WTC11 (cell line): ENCODE data around the gene MAP3K7. TPM values are rescaled to one million over a fixed set of nuclear protein-coding genes. Genes with fewer than 3 reads are reported as not detected.

Experiments
- ATAC-seq: fragments of 200-7000 bp; cut with Tn5 transposase; 2 replicates; pipeline ENCODE4 v1.10.0; 2021; ENCODE audit warnings: mild to moderate bottlenecking, moderate library complexity
- CTCF ChIA-PET: fragments of 300-600 bp; sonication (Branson Sonifier 250); formaldehyde crosslinking; loops from one replicate; lab custom pipeline; 2021; ENCODE audit warnings: antibody characterized with exemption; lab: Charles Lee
- POLR2A ChIA-PET: fragments of 350-600 bp; sonication (Branson Sonifier 250); formaldehyde crosslinking; loops from one replicate; lab custom pipeline; 2021; ENCODE audit warnings: antibody characterized with exemption; lab: Charles Lee
- DNase-seq: peaks from one replicate; pipeline ENCODE4 v3.0.0; 2021; ENCODE audit warnings: low spot score
- H3K27ac Mint-ChIP-seq: 2 replicates; pipeline ENCODE4 v1.8.0; 2021; ENCODE audit warnings: mixed read lengths
- H3K27me3 Mint-ChIP-seq: 2 replicates; pipeline ENCODE4 v1.8.0; 2021; ENCODE audit warnings: low read depth, mild to moderate bottlenecking, moderate library complexity, mixed read lengths
- H3K36me3 Mint-ChIP-seq: 2 replicates; pipeline ENCODE4 v1.8.0; 2021; ENCODE audit warnings: mixed read lengths
- H3K4me1 Mint-ChIP-seq: 2 replicates; pipeline ENCODE4 v1.8.0; 2022; ENCODE audit warnings: mixed read lengths
- H3K4me3 Mint-ChIP-seq: 2 replicates; pipeline ENCODE4 v1.8.0; 2021; ENCODE audit warnings: mild to moderate bottlenecking, moderate library complexity, mixed read lengths
- H3K9me3 Mint-ChIP-seq: 2 replicates; pipeline ENCODE4 v1.8.0; 2021; ENCODE audit warnings: mixed read lengths
- ATF3 ChIP-seq: sonication (generic); formaldehyde crosslinking; conservative IDR thresholded peaks from 2 replicates; pipeline ENCODE4 v1.8.1; 2022; ENCODE audit warnings: mild to moderate bottlenecking, missing genetic modification reagents
- ATF6 ChIP-seq: sonication (generic); formaldehyde crosslinking; IDR thresholded peaks from 2 replicates; pipeline ENCODE4 v1.8.1; 2023; ENCODE audit warnings: mild to moderate bottlenecking, missing genetic modification reagents
- CREM ChIP-seq: sonication (generic); formaldehyde crosslinking; IDR thresholded peaks from 2 replicates; pipeline ENCODE4 v1.8.1; 2022; ENCODE audit warnings: mild to moderate bottlenecking, missing genetic modification reagents, moderate library complexity
- KAT7 ChIP-seq: sonication (generic); formaldehyde crosslinking; IDR thresholded peaks from 2 replicates; pipeline ENCODE4 v1.8.1; 2023; ENCODE audit warnings: missing genetic modification reagents, mild to moderate bottlenecking, borderline replicate concordance
- NFE2L1 ChIP-seq: sonication (generic); formaldehyde crosslinking; IDR thresholded peaks from 2 replicates; pipeline ENCODE4 v1.8.1; 2023; ENCODE audit warnings: missing genetic modification reagents
- NFYB ChIP-seq: sonication (generic); formaldehyde crosslinking; conservative IDR thresholded peaks from 2 replicates; pipeline ENCODE4 v1.8.0; 2022; ENCODE audit warnings: low read depth, missing genetic modification reagents
- OVOL2 ChIP-seq: fragments of 250-450 bp; sonication (Bioruptor Pico); IDR thresholded peaks from 2 replicates; pipeline ENCODE4 v1.9.0; 2021; ENCODE audit warnings: mild to moderate bottlenecking, borderline replicate concordance
- RELA ChIP-seq: sonication (generic); formaldehyde crosslinking; IDR thresholded peaks from 2 replicates; pipeline ENCODE4 v1.8.1; 2022; ENCODE audit warnings: missing genetic modification reagents, mild to moderate bottlenecking, borderline replicate concordance
- RORB ChIP-seq: fragments of 250-450 bp; sonication (Bioruptor Pico); IDR thresholded peaks from 2 replicates; pipeline ENCODE4 v1.9.0; 2021; ENCODE audit warnings: mild to moderate bottlenecking
- SMAD3 ChIP-seq: sonication (generic); formaldehyde crosslinking; IDR thresholded peaks from 2 replicates; pipeline ENCODE4 v1.8.0; 2022; ENCODE audit warnings: missing genetic modification reagents, mild to moderate bottlenecking, borderline replicate concordance
- SMAD4 ChIP-seq: sonication (generic); formaldehyde crosslinking; IDR thresholded peaks from 2 replicates; pipeline ENCODE4 v1.8.0; 2022; ENCODE audit warnings: mild to moderate bottlenecking, missing genetic modification reagents
- SOX15 ChIP-seq: fragments of 250-450 bp; sonication (Bioruptor Pico); IDR thresholded peaks from 2 replicates; pipeline ENCODE4 v1.9.0; 2021; ENCODE audit warnings: mild to moderate bottlenecking
- SP1 ChIP-seq: sonication (generic); formaldehyde crosslinking; conservative IDR thresholded peaks from 2 replicates; pipeline ENCODE4 v1.8.1; 2022; ENCODE audit warnings: missing genetic modification reagents
- ZBTB21 ChIP-seq: sonication (generic); formaldehyde crosslinking; IDR thresholded peaks from 2 replicates; pipeline ENCODE4 v1.8.1; 2023; ENCODE audit warnings: mild to moderate bottlenecking, missing genetic modification reagents, borderline replicate concordance
- ZNF138 ChIP-seq: sonication (generic); formaldehyde crosslinking; conservative IDR thresholded peaks from 2 replicates; pipeline ENCODE4 v1.8.1; 2022; ENCODE audit warnings: mild to moderate bottlenecking, moderate library complexity, missing genetic modification reagents
- ZNF317 ChIP-seq: sonication (generic); formaldehyde crosslinking; IDR thresholded peaks from 2 replicates; pipeline ENCODE4 v1.8.1; 2023; ENCODE audit warnings: low read depth, mild to moderate bottlenecking, moderate library complexity, missing genetic modification reagents, borderline replicate concordance
- ZNF425 ChIP-seq: fragments of 250-450 bp; sonication (Bioruptor Pico); conservative IDR thresholded peaks from 2 replicates; pipeline ENCODE4 v1.9.0; 2021; ENCODE audit warnings: mild to moderate bottlenecking
- total RNA-seq: library from RNA; stranded (reverse); gene quantifications from 3 replicates; pipeline ENCODE4 v1.2.3, GENCODE V29; 2021
- TF ChIP-seq, protein P1 (sequence below): sonication (generic); formaldehyde crosslinking; IDR thresholded peaks from 2 replicates; pipeline ENCODE4 v1.8.0; 2022; ENCODE audit warnings: mild to moderate bottlenecking, missing genetic modification reagents
- TF ChIP-seq, protein P2 (sequence below): fragments of 250-450 bp; sonication (Bioruptor Pico); IDR thresholded peaks from 2 replicates; pipeline ENCODE4 v1.9.0; 2021; ENCODE audit warnings: mild to moderate bottlenecking
- TF ChIP-seq, protein P3 (sequence below): sonication (generic); formaldehyde crosslinking; IDR thresholded peaks from 2 replicates; pipeline ENCODE4 v1.8.1; 2022; ENCODE audit warnings: mild to moderate bottlenecking, missing genetic modification reagents, moderate library complexity, borderline replicate concordance
- TF ChIP-seq, protein P4 (sequence below): sonication (generic); formaldehyde crosslinking; IDR thresholded peaks from 2 replicates; pipeline ENCODE4 v1.8.0; 2023; ENCODE audit warnings: missing genetic modification reagents, mild to moderate bottlenecking, borderline replicate concordance

The MAP3K7 gene
- total RNA-seq, 1 experiment from 2014 or later, result 36.7 TPM

- ChIA-PET POLR2A (no interaction called here), CTCF (interaction anchor here (0.6 kb wide), 1 partner anchor 90 kb away, joined by 5 read pairs; no protein-coding TSS in a partner anchor)
- DNase-seq (no peak), ATAC-seq (no peak)
- H3K27me3 Mint-ChIP-seq, result peaks cover 19% of the 10 kb centered on the region
- no peak overlapping the region for H3K4me3 Mint-ChIP-seq
- H3K4me1 Mint-ChIP-seq, result peaks cover 3% of the 10 kb centered on the region
- H3K27ac Mint-ChIP-seq, result no peak overlapping the region
- no peak for TF ChIP-seq NFYB
- TF ChIP-seq, protein P1, sequence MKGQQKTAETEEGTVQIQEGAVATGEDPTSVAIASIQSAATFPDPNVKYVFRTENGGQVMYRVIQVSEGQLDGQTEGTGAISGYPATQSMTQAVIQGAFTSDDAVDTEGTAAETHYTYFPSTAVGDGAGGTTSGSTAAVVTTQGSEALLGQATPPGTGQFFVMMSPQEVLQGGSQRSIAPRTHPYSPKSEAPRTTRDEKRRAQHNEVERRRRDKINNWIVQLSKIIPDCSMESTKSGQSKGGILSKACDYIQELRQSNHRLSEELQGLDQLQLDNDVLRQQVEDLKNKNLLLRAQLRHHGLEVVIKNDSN (CRISPR knock-in tag), result no peak
- TF ChIP-seq ZNF425 (CRISPR knock-in tag), result no peak
- TF ChIP-seq SP1 (CRISPR knock-in tag), result no peak
- no peak for TF ChIP-seq ZNF138 (CRISPR knock-in tag)
- TF ChIP-seq ATF6, result no peak
- TF ChIP-seq SMAD3 (CRISPR knock-in tag), result no peak
- TF ChIP-seq, protein P2, sequence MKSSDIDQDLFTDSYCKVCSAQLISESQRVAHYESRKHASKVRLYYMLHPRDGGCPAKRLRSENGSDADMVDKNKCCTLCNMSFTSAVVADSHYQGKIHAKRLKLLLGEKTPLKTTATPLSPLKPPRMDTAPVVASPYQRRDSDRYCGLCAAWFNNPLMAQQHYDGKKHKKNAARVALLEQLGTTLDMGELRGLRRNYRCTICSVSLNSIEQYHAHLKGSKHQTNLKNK, result no peak
- TF ChIP-seq, all 79 proteins: peak for 0
- Mint-ChIP-seq H3K36me3 (no peaks in the 10 kb centered on the region), H3K9me3 (no peaks in the 10 kb centered on the region)
Observed at GRCh38 chr6:90598192-90598951, 11.5 kb upstream of the MAP3K7 start.

- Mint-ChIP-seq H3K4me1 (0 out of 2 replicates have a peak, but pooled peaks cover 3% of the 10 kb centered on the region), H3K27me3 (peaks cover 19% of the 10 kb centered on the region), H3K9me3 (no peaks in the 10 kb centered on the region), H3K4me3 (no peak overlapping the region), H3K36me3 (no peaks in the 10 kb centered on the region), H3K27ac (no peak overlapping the region)
- POLR2A ChIA-PET, result no interaction called here
- DNase-seq (no peak), ATAC-seq (no peak)
- CTCF ChIA-PET, result interaction anchor here (1.2 kb wide), 1 partner anchor 117 kb away, joined by 3 read pairs; no protein-coding TSS in a partner anchor
- no peak for TF ChIP-seq SMAD3 (CRISPR knock-in tag)
- TF ChIP-seq ZNF317 (CRISPR knock-in tag), result no peak
- no peak for TF ChIP-seq RORB (CRISPR knock-in tag)
- no peak for TF ChIP-seq SOX15 (CRISPR knock-in tag)
- no peak for TF ChIP-seq ZBTB21
- TF ChIP-seq, protein P1 (CRISPR knock-in tag), result no peak
- TF ChIP-seq CREM, result no peak
- TF ChIP-seq KAT7 (CRISPR knock-in tag), result no peak
- TF ChIP-seq NFE2L1 (CRISPR knock-in tag), result no peak
- no peak for TF ChIP-seq OVOL2 (CRISPR knock-in tag)
- no peak for TF ChIP-seq ATF3 (CRISPR knock-in tag)
- no peak for TF ChIP-seq NFYB
- TF ChIP-seq SMAD4 (CRISPR knock-in tag), result no peak
- no peak for TF ChIP-seq RELA (CRISPR knock-in tag)
- TF ChIP-seq, protein P3, sequence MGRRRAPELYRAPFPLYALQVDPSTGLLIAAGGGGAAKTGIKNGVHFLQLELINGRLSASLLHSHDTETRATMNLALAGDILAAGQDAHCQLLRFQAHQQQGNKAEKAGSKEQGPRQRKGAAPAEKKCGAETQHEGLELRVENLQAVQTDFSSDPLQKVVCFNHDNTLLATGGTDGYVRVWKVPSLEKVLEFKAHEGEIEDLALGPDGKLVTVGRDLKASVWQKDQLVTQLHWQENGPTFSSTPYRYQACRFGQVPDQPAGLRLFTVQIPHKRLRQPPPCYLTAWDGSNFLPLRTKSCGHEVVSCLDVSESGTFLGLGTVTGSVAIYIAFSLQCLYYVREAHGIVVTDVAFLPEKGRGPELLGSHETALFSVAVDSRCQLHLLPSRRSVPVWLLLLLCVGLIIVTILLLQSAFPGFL (CRISPR knock-in tag), result no peak
- TF ChIP-seq, protein P4, sequence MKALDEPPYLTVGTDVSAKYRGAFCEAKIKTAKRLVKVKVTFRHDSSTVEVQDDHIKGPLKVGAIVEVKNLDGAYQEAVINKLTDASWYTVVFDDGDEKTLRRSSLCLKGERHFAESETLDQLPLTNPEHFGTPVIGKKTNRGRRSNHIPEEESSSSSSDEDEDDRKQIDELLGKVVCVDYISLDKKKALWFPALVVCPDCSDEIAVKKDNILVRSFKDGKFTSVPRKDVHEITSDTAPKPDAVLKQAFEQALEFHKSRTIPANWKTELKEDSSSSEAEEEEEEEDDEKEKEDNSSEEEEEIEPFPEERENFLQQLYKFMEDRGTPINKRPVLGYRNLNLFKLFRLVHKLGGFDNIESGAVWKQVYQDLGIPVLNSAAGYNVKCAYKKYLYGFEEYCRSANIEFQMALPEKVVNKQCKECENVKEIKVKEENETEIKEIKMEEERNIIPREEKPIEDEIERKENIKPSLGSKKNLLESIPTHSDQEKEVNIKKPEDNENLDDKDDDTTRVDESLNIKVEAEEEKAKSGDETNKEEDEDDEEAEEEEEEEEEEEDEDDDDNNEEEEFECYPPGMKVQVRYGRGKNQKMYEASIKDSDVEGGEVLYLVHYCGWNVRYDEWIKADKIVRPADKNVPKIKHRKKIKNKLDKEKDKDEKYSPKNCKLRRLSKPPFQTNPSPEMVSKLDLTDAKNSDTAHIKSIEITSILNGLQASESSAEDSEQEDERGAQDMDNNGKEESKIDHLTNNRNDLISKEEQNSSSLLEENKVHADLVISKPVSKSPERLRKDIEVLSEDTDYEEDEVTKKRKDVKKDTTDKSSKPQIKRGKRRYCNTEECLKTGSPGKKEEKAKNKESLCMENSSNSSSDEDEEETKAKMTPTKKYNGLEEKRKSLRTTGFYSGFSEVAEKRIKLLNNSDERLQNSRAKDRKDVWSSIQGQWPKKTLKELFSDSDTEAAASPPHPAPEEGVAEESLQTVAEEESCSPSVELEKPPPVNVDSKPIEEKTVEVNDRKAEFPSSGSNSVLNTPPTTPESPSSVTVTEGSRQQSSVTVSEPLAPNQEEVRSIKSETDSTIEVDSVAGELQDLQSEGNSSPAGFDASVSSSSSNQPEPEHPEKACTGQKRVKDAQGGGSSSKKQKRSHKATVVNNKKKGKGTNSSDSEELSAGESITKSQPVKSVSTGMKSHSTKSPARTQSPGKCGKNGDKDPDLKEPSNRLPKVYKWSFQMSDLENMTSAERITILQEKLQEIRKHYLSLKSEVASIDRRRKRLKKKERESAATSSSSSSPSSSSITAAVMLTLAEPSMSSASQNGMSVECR (CRISPR knock-in tag), result no peak
Observed at GRCh38 chr6:90596967-90597539, 10.2 kb upstream of the MAP3K7 start.
